NB4 (cell line): ENCODE results near the gene POLL.

Experiments used
- MYC ChIP-seq: IDR thresholded peaks from 2 replicates; pipeline ENCODE4 v1.6.1; 2011; ENCODE audit warnings: low read depth, low read length
- POLR2A ChIP-seq: IDR thresholded peaks from 2 replicates; pipeline ENCODE4 v1.6.1; 2011; ENCODE audit warnings: mild to moderate bottlenecking; ENCODE audit not compliant: insufficient read length; ENCODE audit errors: extremely low read depth
- TF ChIP-seq, protein P1 (sequence below): IDR thresholded peaks from one replicate; pipeline ENCODE4 v1.5.1; 2012; ENCODE audit warnings: low read depth, low read length
- TF ChIP-seq, protein P2 (sequence below): IDR thresholded peaks from 2 replicates; pipeline ENCODE4 v1.6.1; 2011; ENCODE audit warnings: low read depth, low read length

DNA sequence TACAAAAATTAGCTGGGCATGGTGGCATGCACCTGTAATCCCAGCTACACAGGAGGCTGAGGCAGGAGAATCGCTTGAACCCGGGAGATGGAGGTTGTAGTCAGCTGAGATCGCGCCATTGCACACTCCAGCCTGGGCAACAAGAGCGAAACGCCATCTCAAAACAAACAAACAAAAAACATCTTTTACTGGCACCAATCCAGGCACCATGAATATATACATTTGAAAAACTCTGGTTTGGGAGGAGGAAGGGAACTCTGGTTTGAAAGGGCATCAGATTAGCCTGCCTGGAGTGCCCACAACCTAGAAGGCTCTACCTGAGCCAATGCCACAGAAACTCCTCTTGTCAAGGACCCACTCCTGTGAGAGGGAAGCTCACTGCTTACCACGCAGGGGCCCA is 15.9 kb downstream of the POLL start:
- TF ChIP-seq POLR2A (no peak), MYC (no peak)
- TF ChIP-seq, protein P1, sequence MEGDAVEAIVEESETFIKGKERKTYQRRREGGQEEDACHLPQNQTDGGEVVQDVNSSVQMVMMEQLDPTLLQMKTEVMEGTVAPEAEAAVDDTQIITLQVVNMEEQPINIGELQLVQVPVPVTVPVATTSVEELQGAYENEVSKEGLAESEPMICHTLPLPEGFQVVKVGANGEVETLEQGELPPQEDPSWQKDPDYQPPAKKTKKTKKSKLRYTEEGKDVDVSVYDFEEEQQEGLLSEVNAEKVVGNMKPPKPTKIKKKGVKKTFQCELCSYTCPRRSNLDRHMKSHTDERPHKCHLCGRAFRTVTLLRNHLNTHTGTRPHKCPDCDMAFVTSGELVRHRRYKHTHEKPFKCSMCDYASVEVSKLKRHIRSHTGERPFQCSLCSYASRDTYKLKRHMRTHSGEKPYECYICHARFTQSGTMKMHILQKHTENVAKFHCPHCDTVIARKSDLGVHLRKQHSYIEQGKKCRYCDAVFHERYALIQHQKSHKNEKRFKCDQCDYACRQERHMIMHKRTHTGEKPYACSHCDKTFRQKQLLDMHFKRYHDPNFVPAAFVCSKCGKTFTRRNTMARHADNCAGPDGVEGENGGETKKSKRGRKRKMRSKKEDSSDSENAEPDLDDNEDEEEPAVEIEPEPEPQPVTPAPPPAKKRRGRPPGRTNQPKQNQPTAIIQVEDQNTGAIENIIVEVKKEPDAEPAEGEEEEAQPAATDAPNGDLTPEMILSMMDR = no peak
- TF ChIP-seq, protein P2, sequence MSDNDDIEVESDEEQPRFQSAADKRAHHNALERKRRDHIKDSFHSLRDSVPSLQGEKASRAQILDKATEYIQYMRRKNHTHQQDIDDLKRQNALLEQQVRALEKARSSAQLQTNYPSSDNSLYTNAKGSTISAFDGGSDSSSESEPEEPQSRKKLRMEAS = no peak
